Measurements from ENCODE around the gene NSFL1C. TPM values are rescaled to one million over a fixed set of nuclear protein-coding genes. Genes with fewer than 3 reads are reported as not detected.
A peak's percentile ranks its signal among the peaks of the same experiment; 100 is the strongest.

NSFL1C gene
- total and polyA plus RNA-seq, 2 of the 4 experiments (the other 2 are of a cell fraction) = 33.0 to 40.3 TPM

DNA sequence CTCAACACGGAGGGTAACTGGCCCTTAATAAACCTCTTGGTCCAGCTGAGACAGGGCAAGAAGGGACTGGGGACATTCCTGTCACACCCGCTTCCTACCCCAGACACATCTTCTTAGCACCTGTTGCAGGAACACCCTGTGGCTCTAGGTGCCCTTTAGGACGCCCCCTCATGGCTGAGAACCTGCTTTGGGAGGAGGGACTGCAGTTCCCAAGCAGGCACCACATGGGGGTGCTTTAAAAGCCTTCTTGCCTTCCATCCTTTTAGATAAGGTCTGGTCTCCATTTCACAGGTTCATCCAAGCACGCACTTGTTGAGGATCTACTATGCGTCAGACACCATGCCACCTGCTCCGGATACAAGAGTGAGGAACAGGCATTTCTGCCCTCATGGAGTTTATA, 26.6 kb downstream of the NSFL1C start:
- H3K4me3 ChIP-seq (ENCODE audit: insufficient read depth, low read depth, low read length) = no peak overlapping the region
- H2AFZ ChIP-seq (replicated peaks; ENCODE audit: low read length, poor library complexity) = no peak overlapping the region
- no peak overlapping the region for H3K23ac ChIP-seq (ENCODE audit: low read depth, low read length)
- ChIA-PET POLR2A (ENCODE audit: unreplicated experiment) (no interaction called here), CTCF (no interaction called here)
- no peak overlapping the region for H2BK15ac ChIP-seq (ENCODE audit: low read depth, low read length)
- no peaks in the 10 kb centered on the region for H4K20me1 ChIP-seq (ENCODE audit: insufficient read depth, low read length)
- H2AK5ac ChIP-seq (ENCODE audit: low read depth, low read length) = no peak overlapping the region
- in situ Hi-C loops (cut with MboI; ENCODE audit: low sequenced_read_pairs) (loop anchor here (5.0 to 10.0 kb wide), 2 partner anchors 128 to 315 kb away; no protein-coding TSS in a partner anchor), intact Hi-C loops (cut with micrococcal nuclease) (no loop called here), dilution Hi-C loops (cut with HindIII; ENCODE audit: low sequenced_read_pairs, unreplicated experiment) (no loop called here)
- DNase-seq (peak; percentile 12), ATAC-seq (ENCODE audit: low read depth) (peak; percentile 36; the same call in 1 of the 2 replicates)
- no peaks in the 10 kb centered on the region for H3K27me3 ChIP-seq (ENCODE audit: control insufficient read depth, insufficient read depth, low read length)
- no peak overlapping the region for H4K91ac ChIP-seq (ENCODE audit: insufficient read depth, low read depth, low read length)
- H3K79me1 ChIP-seq (ENCODE audit: low read depth in 1 of 2, low read length in 2 of 2) = no peaks in the 10 kb centered on the region
- no peaks in the 10 kb centered on the region for H3K9me3 ChIP-seq (ENCODE audit: control insufficient read depth, insufficient read depth, low read length)
- no peak overlapping the region for H2BK20ac ChIP-seq (ENCODE audit: low read depth, low read length)
- H3K9ac ChIP-seq (ENCODE audit: low read depth, low read length) = no peak overlapping the region
- H3K36me3 ChIP-seq (ENCODE audit: control insufficient read depth, insufficient read depth, low read length) = peaks cover 34% of the 10 kb centered on the region
- H3K4ac ChIP-seq (ENCODE audit: low read depth, low read length) = no peak overlapping the region
- H3K18ac ChIP-seq (ENCODE audit: low read depth, low read length) = no peak overlapping the region
- BruUV-seq (replicated peaks) = no TSS peak
- H3K4me2 ChIP-seq (ENCODE audit: low read depth, low read length) = no peak overlapping the region
- no peak overlapping the region for H4K5ac ChIP-seq (ENCODE audit: low read depth, low read length)
- 43% methylated on average over 1 of the region's 6 CpGs; no CpG with 5 or more reads in 1 of the 2 experiments for WGBS, 2 experiments (ENCODE audit: extremely low coverage in 2 of 2, insufficient read length in 1 of 2)
- H2BK120ac ChIP-seq (ENCODE audit: low read depth, low read length) = no peak overlapping the region
- no peak overlapping the region for H4K8ac ChIP-seq (ENCODE audit: low read depth in 2 of 2, low read length in 2 of 2)
- H2BK5ac ChIP-seq (ENCODE audit: low read depth, low read length, poor library complexity, severe bottlenecking) = no peak overlapping the region
- no peak overlapping the region for H3K56ac ChIP-seq (ENCODE audit: extremely low read depth, insufficient read depth, low read length)
- no peak for TF ChIP-seq CEBPB (IDR thresholded peaks at IDR 0.05; ENCODE audit: low read depth, low read length)
- TF ChIP-seq, protein P1, sequence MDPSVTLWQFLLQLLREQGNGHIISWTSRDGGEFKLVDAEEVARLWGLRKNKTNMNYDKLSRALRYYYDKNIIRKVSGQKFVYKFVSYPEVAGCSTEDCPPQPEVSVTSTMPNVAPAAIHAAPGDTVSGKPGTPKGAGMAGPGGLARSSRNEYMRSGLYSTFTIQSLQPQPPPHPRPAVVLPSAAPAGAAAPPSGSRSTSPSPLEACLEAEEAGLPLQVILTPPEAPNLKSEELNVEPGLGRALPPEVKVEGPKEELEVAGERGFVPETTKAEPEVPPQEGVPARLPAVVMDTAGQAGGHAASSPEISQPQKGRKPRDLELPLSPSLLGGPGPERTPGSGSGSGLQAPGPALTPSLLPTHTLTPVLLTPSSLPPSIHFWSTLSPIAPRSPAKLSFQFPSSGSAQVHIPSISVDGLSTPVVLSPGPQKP (IDR thresholded peaks at IDR 0.05; ENCODE audit: borderline replicate concordance, low read depth, low read length) = no peak
- TF ChIP-seq BHLHE40 (IDR thresholded peaks at IDR 0.05; ENCODE audit: low read depth, low read length) = no peak
- no peak for TF ChIP-seq CHD1 (IDR thresholded peaks at IDR 0.05; ENCODE audit: low read depth, low read length)
- no peak for TF ChIP-seq NFE2L2 (IDR thresholded peaks at IDR 0.05; ENCODE audit: low read depth, low read length)
- peak; percentile 28; the same call in 1 of the 2 replicates for TF ChIP-seq RAD21 (IDR thresholded peaks at IDR 0.05; ENCODE audit: low read length)
- peak; percentile 46 for TF ChIP-seq CTCF (conservative IDR thresholded peaks at IDR 0.05; ENCODE audit: low read depth, low read length)
- no peak for TF ChIP-seq POLR2A (IDR thresholded peaks at IDR 0.05; ENCODE audit: low read depth, low read length)
- TF ChIP-seq RCOR1 (IDR thresholded peaks at IDR 0.05; ENCODE audit: insufficient replicate concordance, low read length) = no peak
- TF ChIP-seq FOS (IDR thresholded peaks at IDR 0.05; ENCODE audit: low read depth, low read length) = no peak
- TF ChIP-seq, protein P2, sequence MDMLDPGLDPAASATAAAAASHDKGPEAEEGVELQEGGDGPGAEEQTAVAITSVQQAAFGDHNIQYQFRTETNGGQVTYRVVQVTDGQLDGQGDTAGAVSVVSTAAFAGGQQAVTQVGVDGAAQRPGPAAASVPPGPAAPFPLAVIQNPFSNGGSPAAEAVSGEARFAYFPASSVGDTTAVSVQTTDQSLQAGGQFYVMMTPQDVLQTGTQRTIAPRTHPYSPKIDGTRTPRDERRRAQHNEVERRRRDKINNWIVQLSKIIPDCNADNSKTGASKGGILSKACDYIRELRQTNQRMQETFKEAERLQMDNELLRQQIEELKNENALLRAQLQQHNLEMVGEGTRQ (IDR thresholded peaks at IDR 0.05; ENCODE audit: low read depth, low read length) = no peak
- no peak for TF ChIP-seq MXI1 (IDR thresholded peaks at IDR 0.05; ENCODE audit: borderline replicate concordance, low read depth, low read length)
- peak; percentile 32 for TF ChIP-seq SMC3 (IDR thresholded peaks at IDR 0.05; ENCODE audit: low read depth, low read length)
- no peak for TF ChIP-seq MAFK (IDR thresholded peaks at IDR 0.05; ENCODE audit: low read depth, low read length)
- no peak for TF ChIP-seq MAZ (IDR thresholded peaks at IDR 0.05; ENCODE audit: borderline replicate concordance, low read depth, low read length)
- no peak for TF ChIP-seq RFX5 (IDR thresholded peaks at IDR 0.05; ENCODE audit: low read depth, low read length)
- H3K9me1 ChIP-seq (ENCODE audit: insufficient read depth, low read length) = peaks cover 6% of the 10 kb centered on the region; the same call in 1 of the 2 replicates
- no peaks in the 10 kb centered on the region for H3K4me1 ChIP-seq (ENCODE audit: control insufficient read depth, insufficient read depth, low read length)
- H3K27ac ChIP-seq (ENCODE audit: insufficient read depth, low read length) = no peak overlapping the region
- H3K14ac ChIP-seq (replicated peaks; ENCODE audit: low read depth, low read length) = no peak overlapping the region
- peak overlapping the region; percentile 11 for H2AK9ac ChIP-seq (replicated peaks; ENCODE audit: low read depth, low read length, poor library complexity)
